Activated CD4-positive, alpha-beta T cell treated with anti-CD3 and anti-CD28 coated beads, Interleukin-2, amount 50 U/mL, for 48 hours (primary cell): ENCODE data around the gene KRT78.

ENCODE experiments used
- DNase-seq, 2 experiments: peaks; one replicate each; pipeline ENCODE4 v3.0.0-alpha.2; 2020

The KRT78 gene

GRCh38 chr12:52838609-52839435, 10.0 kb downstream of the KRT78 start:
- no peak for DNase-seq

GRCh38 chr12:52837781-52838608, 10.8 kb downstream of the KRT78 start:
- DNase-seq: no peak

GRCh38 chr12:52837413-52837741, 11.4 kb downstream of the KRT78 start:
- DNase-seq: no peak

GRCh38 chr12:52836491-52837412, 12.0 kb downstream of the KRT78 start:
- no peak for DNase-seq

- peak; percentile 57 to 67 for DNase-seq
Observed at GRCh38 chr12:52836042-52836466, 12.7 kb downstream of the KRT78 start.

GRCh38 chr12:52835271-52836041, 13.3 kb downstream of the KRT78 start:
- DNase-seq: peak in 1 of 2 experiments; percentile 5

GRCh38 chr12:52834727-52835001, 14.1 kb downstream of the KRT78 start:
- DNase-seq: no peak

GRCh38 chr12:52833922-52834726, 14.7 kb downstream of the KRT78 start, which contains the start of gene KRT79:
TSS of gene KRT79 (minus strand) at chr12:52834311. CDS start at chr12:52834260, 51 bp downstream.
- no peak for DNase-seq

GRCh38 chr12:52832985-52833905, 15.5 kb downstream of the KRT78 start:
- DNase-seq: no peak

- no peak for DNase-seq
Observed at GRCh38 chr12:52832451-52832850, 16.3 kb downstream of the KRT78 start.

- no peak for DNase-seq
Observed at GRCh38 chr12:52831251-52831650, 17.5 kb downstream of the KRT78 start.

- no peak for DNase-seq
Observed at GRCh38 chr12:52829986-52830770, 18.6 kb downstream of the KRT78 start.

GRCh38 chr12:52828591-52829021, 20.2 kb downstream of the KRT78 start:
- DNase-seq: no peak

- no peak for DNase-seq
Observed at GRCh38 chr12:52828156-52828555, 20.6 kb downstream of the KRT78 start.

GRCh38 chr12:52827499-52828090, 21.2 kb downstream of the KRT78 start:
- no peak for DNase-seq

- no peak for DNase-seq
Observed at GRCh38 chr12:52826611-52827498, 21.9 kb downstream of the KRT78 start.

- no peak for DNase-seq
Observed at GRCh38 chr12:52825961-52826360, 22.8 kb downstream of the KRT78 start.
